GM18507 (cell line): Measurements from ENCODE around the gene ARID1B.

Experiments
- DNase-seq: peaks from one replicate; pipeline ENCODE4 v3.0.0; 2011; ENCODE audit warnings: low read depth; ENCODE audit not compliant: insufficient read length; ENCODE audit errors: extremely low spot score
- FAIRE-seq: peaks from 2 replicates; lab custom pipeline; 2011; peaks lifted over from hg19 to GRCh38; lab: Jason Lieb, UNC

Gene ARID1B

GRCh38 chr6:156845454-156846155 is 68.4 kb downstream of the ARID1B start:
- no peak for DNase-seq
- FAIRE-seq, result peak; percentile 42

- FAIRE-seq (no peak), DNase-seq (no peak)
Observed at GRCh38 chr6:156846845-156847599, 69.8 kb downstream of the ARID1B start.

- DNase-seq (no peak), FAIRE-seq (peak; percentile 63)
Observed at GRCh38 chr6:156848123-156848522, 70.9 kb downstream of the ARID1B start.

GRCh38 chr6:156848533-156848932 is 71.4 kb downstream of the ARID1B start:
- DNase-seq (no peak), FAIRE-seq (no peak)

GRCh38 chr6:156849806-156850205 is 72.6 kb downstream of the ARID1B start:
- peak; percentile 63 for FAIRE-seq
- no peak for DNase-seq

GRCh38 chr6:156850353-156850752 is 73.2 kb downstream of the ARID1B start:
- DNase-seq (no peak), FAIRE-seq (peak; percentile 61)

- no peak for DNase-seq
- FAIRE-seq, result peak; percentile 68
Observed at GRCh38 chr6:156851454-156851921, 74.3 kb downstream of the ARID1B start.

- no peak for DNase-seq
- FAIRE-seq, result peak; percentile 92
Observed at GRCh38 chr6:156852147-156852857, 75.1 kb downstream of the ARID1B start.

GRCh38 chr6:156852858-156853216 is 75.7 kb downstream of the ARID1B start:
- FAIRE-seq (peak; percentile 56), DNase-seq (no peak)

- FAIRE-seq (no peak), DNase-seq (no peak)
Observed at GRCh38 chr6:156853733-156854132, 76.6 kb downstream of the ARID1B start.

GRCh38 chr6:156854466-156855161 is 77.4 kb downstream of the ARID1B start:
- DNase-seq, result no peak
- FAIRE-seq, result no peak

- no peak for FAIRE-seq
- no peak for DNase-seq
Observed at GRCh38 chr6:156857573-156857972, 80.4 kb downstream of the ARID1B start.

GRCh38 chr6:156859686-156860085 is 82.5 kb downstream of the ARID1B start:
- no peak for DNase-seq
- FAIRE-seq, result no peak

GRCh38 chr6:156862711-156863110 is 85.5 kb downstream of the ARID1B start:
- DNase-seq, result no peak
- FAIRE-seq, result no peak

- no peak for DNase-seq
- no peak for FAIRE-seq
Observed at GRCh38 chr6:156863504-156863903, 86.3 kb downstream of the ARID1B start.

GRCh38 chr6:156864557-156864956 is 87.4 kb downstream of the ARID1B start:
- FAIRE-seq (no peak), DNase-seq (no peak)

GRCh38 chr6:156865019-156865629 is 87.9 kb downstream of the ARID1B start:
- DNase-seq (no peak), FAIRE-seq (no peak)

- DNase-seq (no peak), FAIRE-seq (no peak)
Observed at GRCh38 chr6:156866220-156867015, 89.2 kb downstream of the ARID1B start.

GRCh38 chr6:156867121-156867520 is 89.9 kb downstream of the ARID1B start:
- FAIRE-seq, result no peak

More at GRCh38 chr6:156867121-156867520, 89.9 kb downstream of the ARID1B start:
- DNase-seq, result no peak
